ENCODE results near the gene CNTNAP2. TPM values are rescaled to one million over a fixed set of nuclear protein-coding genes. Genes with fewer than 3 reads are reported as not detected.

CNTNAP2 gene
- total and polyA plus RNA-seq, 2 of the 13 experiments (the other 11 are each of a cell fraction or from before 2014, with no cell fraction given), result 0.40 to 0.42 TPM

DNA sequence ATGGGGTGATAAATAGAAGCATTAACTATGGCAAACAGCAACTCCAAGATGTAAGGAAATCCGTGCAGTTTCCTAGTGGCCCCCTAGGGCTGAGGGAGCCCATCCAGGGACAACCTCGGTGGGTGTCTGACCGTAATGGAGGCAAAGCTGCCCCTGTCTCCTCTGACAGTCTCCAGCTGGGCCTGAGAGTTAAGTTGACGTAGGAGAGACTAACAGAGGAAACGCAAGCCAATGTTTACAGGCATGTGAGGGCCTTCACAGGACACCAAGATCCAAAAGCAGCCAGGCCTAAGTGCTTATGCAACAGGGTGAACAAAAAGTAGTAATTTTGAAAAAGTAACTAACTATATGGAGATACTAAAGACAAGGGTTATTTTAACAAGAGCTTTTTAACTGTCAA is 2144.0 kb downstream of the CNTNAP2 start:
- 41% methylated on average over 5 of the region's 5 CpGs for WGBS (ENCODE audit: low lambda C conversion rate)
- intact Hi-C loops (cut with micrococcal nuclease; ENCODE audit: unreplicated experiment), result loop anchor here (5.0 kb wide), 1 partner anchor 707 kb away; no protein-coding TSS in a partner anchor
- ATAC-seq (no peak), FAIRE-seq (no peak), DNase-seq (ENCODE audit: low spot score) (no peak)
- no peak overlapping the region for H3K9ac ChIP-seq (ENCODE audit: insufficient read depth, low read depth, low read length)
- in situ Hi-C loops (cut with HindIII; ENCODE audit: extremely low pct_ligation_motif_present, low pct_unique_long_range_greater_than_20kb), result loop anchor here (10.0 to 25.0 kb wide), 2 partner anchors 224 to 702 kb away; no protein-coding TSS in a partner anchor
- no peaks in the 10 kb centered on the region for H3K79me2 ChIP-seq (ENCODE audit: insufficient read depth, low read length)
- ChIA-PET POLR2A (no interaction called here), CTCF (ENCODE audit: low intra/inter-chr PET ratio, low total read pairs) (no interaction called here)
- H2AFZ ChIP-seq (ENCODE audit: low read length), result no peak overlapping the region
- BruUV-seq (replicated peaks), result no TSS peak
- H3K4me1 ChIP-seq (ENCODE audit: insufficient read depth, low read length), result no peaks in the 10 kb centered on the region
- H3K36me3 ChIP-seq (replicated peaks in 1 of 2; ENCODE audit: control insufficient read depth in 1 of 2, insufficient read depth in 2 of 2, low read length in 2 of 2), result no peaks in the 10 kb centered on the region
- H3K4me3 ChIP-seq (replicated peaks in 1 of 3; ENCODE audit: insufficient read depth in 1 of 3, low read depth in 2 of 3, low read length in 3 of 3), result no peak overlapping the region
- H3K4me2 ChIP-seq (ENCODE audit: low read depth, low read length), result no peak overlapping the region
- peaks cover 0 to 20% of the 10 kb centered on the region in 2 experiments; a peak in 1 of 5 replicates for H3K27me3 ChIP-seq (ENCODE audit: control insufficient read depth in 1 of 2, insufficient read depth in 2 of 2, low read length in 2 of 2)
- H4K20me1 ChIP-seq (ENCODE audit: insufficient read depth, low read length), result no peaks in the 10 kb centered on the region
- no peak overlapping the region for H3K27ac ChIP-seq (ENCODE audit: extremely low read length, insufficient read depth, low read length)
- no peaks in the 10 kb centered on the region for H3K9me3 ChIP-seq (ENCODE audit: low read length)
- TF ChIP-seq TARDBP (CRISPR knock-in tag; IDR thresholded peaks at IDR 0.05) (no peak), ZNF616 (CRISPR knock-in tag; IDR thresholded peaks at IDR 0.05; ENCODE audit: low read depth) (no peak), ZFP90 (CRISPR knock-in tag; IDR thresholded peaks at IDR 0.05; ENCODE audit: borderline replicate concordance) (no peak), RELA (CRISPR knock-in tag; IDR thresholded peaks at IDR 0.05) (no peak), ZBTB1 (CRISPR knock-in tag; IDR thresholded peaks at IDR 0.05; ENCODE audit: borderline replicate concordance) (no peak), ZBTB42 (CRISPR knock-in tag; IDR thresholded peaks at IDR 0.05) (no peak), ZNF501 (CRISPR knock-in tag; IDR thresholded peaks at IDR 0.05) (no peak), SP1 (IDR thresholded peaks at IDR 0.05) (no peak), SP1 (CRISPR knock-in tag; IDR thresholded peaks at IDR 0.05) (no peak), CBX5 (CRISPR knock-in tag; IDR thresholded peaks at IDR 0.05; ENCODE audit: borderline replicate concordance) (no peak), MATR3 (CRISPR knock-in tag; IDR thresholded peaks at IDR 0.05) (no peak), CC2D1A (CRISPR knock-in tag; IDR thresholded peaks at IDR 0.05) (no peak), RFX5 (IDR thresholded peaks at IDR 0.05; ENCODE audit: low read depth, low read length) (no peak)
- TF ChIP-seq, protein P1, sequence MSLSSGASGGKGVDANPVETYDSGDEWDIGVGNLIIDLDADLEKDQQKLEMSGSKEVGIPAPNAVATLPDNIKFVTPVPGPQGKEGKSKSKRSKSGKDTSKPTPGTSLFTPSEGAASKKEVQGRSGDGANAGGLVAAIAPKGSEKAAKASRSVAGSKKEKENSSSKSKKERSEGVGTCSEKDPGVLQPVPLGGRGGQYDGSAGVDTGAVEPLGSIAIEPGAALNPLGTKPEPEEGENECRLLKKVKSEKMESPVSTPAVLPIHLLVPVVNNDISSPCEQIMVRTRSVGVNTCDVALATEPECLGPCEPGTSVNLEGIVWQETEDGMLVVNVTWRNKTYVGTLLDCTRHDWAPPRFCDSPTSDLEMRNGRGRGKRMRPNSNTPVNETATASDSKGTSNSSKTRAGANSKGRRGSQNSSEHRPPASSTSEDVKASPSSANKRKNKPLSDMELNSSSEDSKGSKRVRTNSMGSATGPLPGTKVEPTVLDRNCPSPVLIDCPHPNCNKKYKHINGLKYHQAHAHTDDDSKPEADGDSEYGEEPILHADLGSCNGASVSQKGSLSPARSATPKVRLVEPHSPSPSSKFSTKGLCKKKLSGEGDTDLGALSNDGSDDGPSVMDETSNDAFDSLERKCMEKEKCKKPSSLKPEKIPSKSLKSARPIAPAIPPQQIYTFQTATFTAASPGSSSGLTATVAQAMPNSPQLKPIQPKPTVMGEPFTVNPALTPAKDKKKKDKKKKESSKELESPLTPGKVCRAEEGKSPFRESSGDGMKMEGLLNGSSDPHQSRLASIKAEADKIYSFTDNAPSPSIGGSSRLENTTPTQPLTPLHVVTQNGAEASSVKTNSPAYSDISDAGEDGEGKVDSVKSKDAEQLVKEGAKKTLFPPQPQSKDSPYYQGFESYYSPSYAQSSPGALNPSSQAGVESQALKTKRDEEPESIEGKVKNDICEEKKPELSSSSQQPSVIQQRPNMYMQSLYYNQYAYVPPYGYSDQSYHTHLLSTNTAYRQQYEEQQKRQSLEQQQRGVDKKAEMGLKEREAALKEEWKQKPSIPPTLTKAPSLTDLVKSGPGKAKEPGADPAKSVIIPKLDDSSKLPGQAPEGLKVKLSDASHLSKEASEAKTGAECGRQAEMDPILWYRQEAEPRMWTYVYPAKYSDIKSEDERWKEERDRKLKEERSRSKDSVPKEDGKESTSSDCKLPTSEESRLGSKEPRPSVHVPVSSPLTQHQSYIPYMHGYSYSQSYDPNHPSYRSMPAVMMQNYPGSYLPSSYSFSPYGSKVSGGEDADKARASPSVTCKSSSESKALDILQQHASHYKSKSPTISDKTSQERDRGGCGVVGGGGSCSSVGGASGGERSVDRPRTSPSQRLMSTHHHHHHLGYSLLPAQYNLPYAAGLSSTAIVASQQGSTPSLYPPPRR (CRISPR knock-in tag; IDR thresholded peaks at IDR 0.05; ENCODE audit: borderline replicate concordance), result no peak
- TF ChIP-seq, protein P2, sequence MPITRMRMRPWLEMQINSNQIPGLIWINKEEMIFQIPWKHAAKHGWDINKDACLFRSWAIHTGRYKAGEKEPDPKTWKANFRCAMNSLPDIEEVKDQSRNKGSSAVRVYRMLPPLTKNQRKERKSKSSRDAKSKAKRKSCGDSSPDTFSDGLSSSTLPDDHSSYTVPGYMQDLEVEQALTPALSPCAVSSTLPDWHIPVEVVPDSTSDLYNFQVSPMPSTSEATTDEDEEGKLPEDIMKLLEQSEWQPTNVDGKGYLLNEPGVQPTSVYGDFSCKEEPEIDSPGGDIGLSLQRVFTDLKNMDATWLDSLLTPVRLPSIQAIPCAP (CRISPR knock-in tag; IDR thresholded peaks at IDR 0.05; ENCODE audit: low read depth), result no peak
- TF ChIP-seq, protein P3, sequence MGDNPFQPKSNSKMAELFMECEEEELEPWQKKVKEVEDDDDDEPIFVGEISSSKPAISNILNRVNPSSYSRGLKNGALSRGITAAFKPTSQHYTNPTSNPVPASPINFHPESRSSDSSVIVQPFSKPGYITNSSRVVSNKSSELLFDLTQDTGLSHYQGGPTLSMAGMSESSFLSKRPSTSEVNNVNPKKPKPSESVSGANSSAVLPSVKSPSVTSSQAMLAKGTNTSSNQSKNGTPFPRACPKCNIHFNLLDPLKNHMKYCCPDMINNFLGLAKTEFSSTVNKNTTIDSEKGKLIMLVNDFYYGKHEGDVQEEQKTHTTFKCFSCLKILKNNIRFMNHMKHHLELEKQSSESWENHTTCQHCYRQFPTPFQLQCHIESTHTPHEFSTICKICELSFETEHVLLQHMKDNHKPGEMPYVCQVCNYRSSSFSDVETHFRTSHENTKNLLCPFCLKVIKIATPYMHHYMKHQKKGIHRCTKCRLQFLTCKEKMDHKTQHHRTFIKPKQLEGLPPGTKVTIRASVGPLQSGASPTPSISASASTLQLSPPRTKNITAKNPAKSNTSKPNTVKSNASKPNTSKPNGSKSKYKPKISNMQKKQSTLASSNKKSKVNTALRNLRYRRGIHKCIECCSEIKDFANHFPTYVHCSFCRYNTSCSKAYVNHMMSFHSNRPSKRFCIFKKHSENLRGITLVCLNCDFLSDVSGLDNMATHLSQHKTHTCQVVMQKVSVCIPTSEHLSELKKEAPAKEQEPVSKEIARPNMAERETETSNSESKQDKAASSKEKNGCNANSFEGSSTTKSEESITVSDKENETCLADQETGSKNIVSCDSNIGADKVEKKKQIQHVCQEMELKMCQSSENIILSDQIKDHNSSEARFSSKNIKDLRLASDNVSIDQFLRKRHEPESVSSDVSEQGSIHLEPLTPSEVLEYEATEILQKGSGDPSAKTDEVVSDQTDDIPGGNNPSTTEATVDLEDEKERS (CRISPR knock-in tag; IDR thresholded peaks at IDR 0.05), result no peak
